ENCODE data around the gene GSS. TPM values are rescaled to one million over a fixed set of nuclear protein-coding genes. Genes with fewer than 3 reads are reported as not detected.

Gene GSS
- total RNA-seq, 4 donors from 2014 or later: 125 to 364 (median 129) TPM

GRCh38 chr20:34920055-34920454, 35.6 kb downstream of the GSS start:
- no peaks in the 10 kb centered on the region for H3K9me3 ChIP-seq
- peaks cover 0 to 31% (median 17%) of the 10 kb centered on the region in 4 donors for H3K4me1 ChIP-seq
- H3K4me3 ChIP-seq: no peak overlapping the region
- no peak for TF ChIP-seq POLR2A (IDR thresholded peaks at IDR 0.05)
- no peak for TF ChIP-seq POLR2AphosphoS5 (IDR thresholded peaks at IDR 0.05)
- no peak for TF ChIP-seq CTCF (IDR thresholded peaks at IDR 0.05)
- TF ChIP-seq EP300 (IDR thresholded peaks at IDR 0.05; ENCODE audit: low read depth): no peak
- in situ Hi-C loops (cut with MboI; ENCODE audit: low pct_ligation_motif_present in 1 of 4, low pct_unique_long_range_greater_than_20kb in 1 of 4, low sequenced_read_pairs in 3 of 4) (no loop called here), intact Hi-C loops (cut with DNase I; ENCODE audit: low total_unique reads) (no loop called here)
- no peaks in the 10 kb centered on the region for H3K27me3 ChIP-seq
- H3K36me3 ChIP-seq: peaks cover 0 to 27% (median 9%) of the 10 kb centered on the region in 4 donors
- DNase-seq: no peak
- H3K27ac ChIP-seq: no peak overlapping the region

GRCh38 chr20:34916774-34917354, 38.7 kb downstream of the GSS start:
- H3K27ac ChIP-seq: peak overlapping the region; percentile 76 to 85 (median 83)
- H3K27me3 ChIP-seq: no peaks in the 10 kb centered on the region
- H3K36me3 ChIP-seq: peaks cover 0 to 10% (median 2%) of the 10 kb centered on the region in 4 donors
- H3K9me3 ChIP-seq: no peaks in the 10 kb centered on the region
- H3K4me3 ChIP-seq: no peak overlapping the region
- in situ Hi-C loops (cut with MboI; ENCODE audit: low pct_ligation_motif_present in 1 of 4, low pct_unique_long_range_greater_than_20kb in 1 of 4, low sequenced_read_pairs in 3 of 4) (no loop called here), intact Hi-C loops (cut with DNase I; ENCODE audit: low total_unique reads) (no loop called here)
- peak; percentile 47 for DNase-seq
- peaks cover 0 to 47% (median 33%) of the 10 kb centered on the region in 4 donors for H3K4me1 ChIP-seq
- TF ChIP-seq EP300 (IDR thresholded peaks at IDR 0.05; ENCODE audit: low read depth) (no peak), CTCF (IDR thresholded peaks at IDR 0.05) (no peak), POLR2A (IDR thresholded peaks at IDR 0.05) (peak; percentile 70), POLR2AphosphoS5 (IDR thresholded peaks at IDR 0.05) (peak; percentile 41 to 87 (median 68))
- 35 to 65% methylated on average over 2 of the region's 2 CpGs for WGBS, 2 donors (ENCODE audit: low coverage in 1 of 2)

- in situ Hi-C loops (cut with MboI; ENCODE audit: low pct_ligation_motif_present in 1 of 4, low pct_unique_long_range_greater_than_20kb in 1 of 4, low sequenced_read_pairs in 3 of 4): no loop called here
- TF ChIP-seq CTCF (IDR thresholded peaks at IDR 0.05): no peak
- TF ChIP-seq POLR2AphosphoS5 (IDR thresholded peaks at IDR 0.05): no peak
- intact Hi-C loops (cut with DNase I; ENCODE audit: low total_unique reads): no loop called here
- peaks cover 0 to 47% (median 33%) of the 10 kb centered on the region in 4 donors for H3K4me1 ChIP-seq
- no peaks in the 10 kb centered on the region for H3K9me3 ChIP-seq
- WGBS, 2 donors (ENCODE audit: low coverage in 1 of 2): 38 to 68% methylated on average over 4 of the region's 4 CpGs
- no peaks in the 10 kb centered on the region for H3K27me3 ChIP-seq
- DNase-seq: no peak
- H3K4me3 ChIP-seq: no peak overlapping the region
- peaks cover 0 to 6% (median under 1%) of the 10 kb centered on the region in 4 donors for H3K36me3 ChIP-seq
- H3K27ac ChIP-seq: peak overlapping the region; percentile 76 to 85 (median 83)
These were observed 39.7 kb downstream of the GSS start for GRCh38 chr20:34915749-34916455.

GRCh38 chr20:34915131-34915530, 40.5 kb downstream of the GSS start:
- no peaks in the 10 kb centered on the region for H3K27me3 ChIP-seq
- 84% methylated on average over 4 of the region's 4 CpGs; no CpG with 5 or more reads in 1 of the 2 donors for WGBS, 2 donors (ENCODE audit: low coverage in 1 of 2)
- peaks cover 0 to 3% (median 0%) of the 10 kb centered on the region in 4 donors for H3K36me3 ChIP-seq
- in situ Hi-C loops (cut with MboI; ENCODE audit: low pct_ligation_motif_present in 1 of 4, low pct_unique_long_range_greater_than_20kb in 1 of 4, low sequenced_read_pairs in 3 of 4): no loop called here
- TF ChIP-seq EP300 (IDR thresholded peaks at IDR 0.05; ENCODE audit: low read depth): no peak
- no peak for TF ChIP-seq CTCF (IDR thresholded peaks at IDR 0.05)
- TF ChIP-seq POLR2A (IDR thresholded peaks at IDR 0.05): no peak
- TF ChIP-seq POLR2AphosphoS5 (IDR thresholded peaks at IDR 0.05): no peak
- peaks cover 0 to 47% (median 33%) of the 10 kb centered on the region in 4 donors for H3K4me1 ChIP-seq
- no peaks in the 10 kb centered on the region for H3K9me3 ChIP-seq
- intact Hi-C loops (cut with DNase I; ENCODE audit: low total_unique reads): no loop called here
- peak overlapping the region; percentile 76 to 85 (median 83) for H3K27ac ChIP-seq
- no peak for DNase-seq
- H3K4me3 ChIP-seq: no peak overlapping the region

All from transverse colon (tissue), 4 donors.